Stromal cell of bone marrow (primary cell): ENCODE data around the gene PRRT4.

Source experiments
- DNase-seq: peaks from one replicate; pipeline ENCODE4 v3.0.0-alpha.2; 2012; ENCODE audit warnings: low read depth

Gene PRRT4

DNA sequence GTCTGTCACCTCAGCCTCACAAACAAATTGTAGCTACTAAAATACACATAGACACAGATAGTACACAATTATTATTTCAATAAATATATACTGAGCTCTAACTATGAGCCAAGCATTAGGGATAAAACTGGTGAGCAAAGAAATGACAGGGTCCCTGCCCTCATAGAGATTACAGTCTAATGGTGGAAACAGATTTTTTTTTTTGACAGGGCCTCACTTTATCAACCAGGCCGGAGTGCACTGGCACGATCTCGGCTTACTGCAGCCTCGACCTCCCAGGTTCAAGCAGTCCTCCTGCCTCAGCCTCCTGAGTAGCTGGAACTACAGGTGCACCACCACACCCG is 17.1 kb downstream of the PRRT4 start:
- DNase-seq: no peak

DNA sequence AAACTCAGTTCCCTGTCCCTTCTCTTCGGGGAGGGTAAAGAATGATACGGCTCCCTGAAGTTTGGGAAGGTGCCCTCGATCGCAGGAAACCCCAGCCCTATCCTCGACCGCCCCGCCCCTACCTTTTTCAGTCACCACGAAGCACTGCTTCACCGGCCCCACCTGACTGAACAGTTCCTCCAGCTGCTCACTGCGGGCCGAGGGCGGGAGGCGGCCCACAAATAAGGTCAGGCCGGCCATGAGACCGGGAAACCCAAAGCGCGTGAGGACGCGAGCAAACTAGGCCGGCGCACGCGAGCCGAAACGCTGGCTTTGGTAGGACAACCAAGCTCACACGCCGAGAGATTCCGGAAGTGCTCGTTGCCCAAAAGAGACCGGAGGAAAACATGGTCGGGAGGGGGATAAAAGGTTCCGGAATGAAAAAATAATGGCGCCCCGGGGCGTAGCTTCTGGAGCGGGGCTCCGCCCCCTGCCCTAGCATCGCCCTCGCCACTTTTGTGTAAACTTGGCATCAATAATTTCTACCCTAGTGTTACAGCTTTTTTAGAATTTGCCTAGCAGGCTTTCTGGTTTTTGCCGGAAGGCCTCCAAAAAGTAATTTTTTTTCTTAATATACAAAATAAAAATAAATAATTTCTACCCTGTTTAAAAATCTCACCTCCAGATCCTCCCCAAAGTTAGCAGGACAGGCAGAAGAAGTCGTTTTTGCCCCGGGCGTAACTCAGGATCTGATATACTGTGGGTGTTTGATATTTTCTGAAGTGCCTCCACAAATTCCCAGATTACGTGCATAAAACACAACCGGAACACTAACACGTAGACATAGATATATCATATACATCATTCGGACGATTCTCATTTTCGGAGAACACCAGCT is 17.7 kb downstream of the PRRT4 start, which contains the start of gene RBM28:
TSS of gene RBM28 (minus strand) at position 355 of the 877 bp plus-strand sequence. CDS start at position 240, 115 bp downstream.
- DNase-seq: peak; percentile 84

DNA sequence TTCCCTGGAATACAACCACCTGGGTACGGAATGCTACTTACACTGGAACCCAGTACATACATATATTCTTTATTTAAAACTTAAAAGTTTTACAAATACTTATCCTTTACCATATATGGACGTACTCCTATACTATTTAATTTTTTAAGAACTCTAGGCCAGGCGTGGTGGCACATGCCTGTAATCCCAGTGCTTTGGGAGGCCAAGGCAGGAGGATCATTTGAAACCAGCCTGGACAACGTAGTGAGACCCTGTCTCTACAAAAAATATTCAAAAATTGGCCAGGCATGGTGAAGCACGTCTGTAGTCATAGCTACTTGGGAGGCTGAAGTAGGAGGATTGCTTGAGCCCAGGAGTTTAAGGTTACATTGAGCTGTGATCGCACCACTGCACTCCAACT is 19.8 kb downstream of the PRRT4 start:
- DNase-seq: no peak

DNA sequence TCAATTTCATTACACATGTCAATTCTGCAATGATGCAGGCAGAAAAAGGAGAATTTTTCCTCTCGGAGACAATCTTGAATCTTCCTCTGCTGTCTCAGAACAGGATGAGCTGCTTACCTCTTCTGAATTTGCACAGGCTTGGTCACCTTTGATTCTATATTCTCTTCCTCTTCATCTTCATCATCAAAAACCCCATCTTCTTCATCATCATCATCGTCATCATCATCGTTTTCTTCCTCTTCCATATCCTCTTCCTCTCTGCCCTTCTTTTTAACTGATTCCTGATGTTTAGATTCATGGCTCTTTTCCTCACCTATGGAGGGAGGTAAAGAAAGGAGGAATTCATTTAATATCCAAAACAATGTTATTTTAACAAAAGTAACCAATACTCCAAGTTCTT is 25.8 kb downstream of the PRRT4 start:
- DNase-seq: no peak

DNA sequence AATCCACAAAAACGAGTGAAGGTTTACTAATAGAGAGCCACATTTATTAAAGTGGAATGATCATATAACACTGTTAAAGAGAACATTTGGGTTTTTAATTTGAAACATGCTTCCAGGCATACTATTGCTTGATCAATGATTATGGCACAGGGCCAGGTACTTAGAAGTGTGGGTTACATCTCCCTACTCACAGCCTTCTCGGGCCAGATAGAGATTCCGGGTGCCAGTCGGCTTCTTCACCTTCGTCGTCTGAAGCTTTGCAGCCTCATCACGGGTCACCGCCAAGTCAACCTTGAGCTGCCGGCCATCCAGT is 37.2 kb downstream of the PRRT4 start:
- no peak for DNase-seq

DNA sequence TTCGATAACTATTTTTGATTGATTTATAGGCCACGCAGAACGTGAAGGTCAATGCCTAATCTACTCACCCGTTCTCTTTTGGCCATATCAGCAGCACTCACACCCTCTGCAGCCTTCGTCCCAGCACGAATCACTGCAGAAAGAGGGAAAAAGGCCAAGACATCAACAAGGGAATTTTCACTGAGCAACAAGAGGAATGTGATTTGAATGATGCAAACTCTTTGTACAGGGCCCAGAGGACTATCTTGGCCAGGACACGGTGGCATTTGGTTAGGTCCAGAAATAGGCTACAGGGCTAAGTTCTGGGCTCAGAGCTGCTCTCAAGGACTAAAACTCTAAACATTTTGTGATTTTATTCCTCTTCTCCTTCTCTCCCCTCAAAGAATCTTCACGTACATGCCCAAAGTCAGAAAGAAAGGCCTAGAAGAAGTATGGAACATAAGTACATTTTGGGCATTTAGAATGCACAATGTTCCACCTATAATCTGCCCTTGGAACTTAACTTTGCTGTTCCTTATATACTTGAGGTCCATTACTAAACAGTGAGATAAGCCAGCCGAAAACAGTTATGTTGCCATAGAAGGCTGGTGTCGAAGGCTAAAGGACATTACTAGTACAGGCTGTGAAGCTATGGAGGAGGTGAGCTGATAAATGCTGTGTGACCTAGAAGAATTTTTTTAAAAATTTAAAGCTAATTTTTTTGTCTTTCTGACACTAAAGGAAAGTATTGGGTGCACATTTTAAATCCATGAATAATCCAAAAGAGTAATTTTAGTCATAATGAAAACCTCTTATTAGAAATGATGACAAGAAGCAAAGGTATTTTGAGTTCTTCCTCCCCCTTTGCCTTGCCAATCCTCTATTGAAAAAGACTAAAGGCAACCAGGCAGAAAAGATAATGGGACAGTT is 37.8 kb downstream of the PRRT4 start:
- peak; percentile 33 for DNase-seq

DNA sequence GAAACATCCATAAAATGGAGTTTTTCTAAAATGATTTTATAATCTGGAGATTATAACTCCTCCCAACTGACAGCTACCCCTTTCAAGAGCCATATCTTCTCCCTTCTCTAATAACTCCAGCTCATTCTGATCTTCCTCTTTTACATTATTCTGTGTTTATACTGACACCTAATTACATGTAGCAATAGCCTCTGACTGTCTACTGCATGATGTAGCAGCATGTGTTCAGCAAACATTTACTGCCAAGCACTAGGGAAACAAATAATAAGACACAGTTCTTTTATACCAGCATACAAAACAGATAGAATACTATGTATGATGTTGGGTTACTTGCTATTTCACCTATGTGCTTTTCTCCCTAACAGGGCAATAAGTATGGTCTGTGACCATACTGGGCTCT is 38.5 kb downstream of the PRRT4 start:
- no peak for DNase-seq

DNA sequence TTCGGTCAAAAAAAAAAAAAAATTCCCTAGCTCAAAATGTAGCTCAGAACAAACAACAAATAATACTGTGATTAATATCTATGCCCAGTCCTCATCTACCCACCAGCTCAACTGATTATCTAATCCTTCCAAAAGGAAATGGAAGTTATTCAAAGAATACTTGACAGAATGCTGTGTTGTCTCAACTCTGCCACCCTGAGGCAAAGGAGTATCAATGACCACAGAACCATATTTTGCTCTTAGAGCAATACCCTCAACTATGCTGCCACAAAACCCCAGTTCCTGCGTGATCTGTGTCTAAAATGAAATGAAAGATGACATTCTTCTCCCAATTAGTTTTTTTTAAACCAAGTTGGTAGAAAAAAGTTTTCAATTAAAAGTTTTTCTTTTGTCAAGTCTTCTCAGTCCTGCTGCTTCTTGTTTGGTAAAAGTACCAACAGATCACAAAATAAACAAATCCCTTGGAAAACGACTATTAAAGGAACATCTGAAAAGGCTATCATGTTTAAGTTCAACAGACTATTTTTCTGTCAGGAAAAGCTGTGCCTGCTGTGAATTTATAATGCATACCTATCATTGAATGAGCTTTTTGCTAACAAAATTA is 39.3 kb downstream of the PRRT4 start:
- DNase-seq: peak; percentile 53

DNA sequence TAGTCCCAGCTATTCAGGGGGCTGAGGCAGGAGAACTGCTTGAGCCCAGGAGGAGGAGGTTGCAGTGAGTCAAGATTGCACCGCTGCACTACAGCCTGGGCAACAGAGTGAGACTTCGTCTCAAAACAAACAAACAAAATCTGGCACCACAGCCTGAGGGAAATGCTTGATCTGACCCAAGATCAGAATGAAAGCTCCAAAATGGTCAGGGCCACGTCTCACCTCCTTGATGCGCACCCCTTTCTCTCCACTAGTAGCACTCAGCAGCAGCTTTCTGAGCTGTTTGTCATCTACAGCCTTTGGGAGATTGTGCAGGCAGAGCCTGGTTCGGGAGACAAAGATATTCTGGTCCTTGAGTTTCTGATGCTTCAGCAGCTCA is 40.5 kb downstream of the PRRT4 start:
- DNase-seq: no peak

DNA sequence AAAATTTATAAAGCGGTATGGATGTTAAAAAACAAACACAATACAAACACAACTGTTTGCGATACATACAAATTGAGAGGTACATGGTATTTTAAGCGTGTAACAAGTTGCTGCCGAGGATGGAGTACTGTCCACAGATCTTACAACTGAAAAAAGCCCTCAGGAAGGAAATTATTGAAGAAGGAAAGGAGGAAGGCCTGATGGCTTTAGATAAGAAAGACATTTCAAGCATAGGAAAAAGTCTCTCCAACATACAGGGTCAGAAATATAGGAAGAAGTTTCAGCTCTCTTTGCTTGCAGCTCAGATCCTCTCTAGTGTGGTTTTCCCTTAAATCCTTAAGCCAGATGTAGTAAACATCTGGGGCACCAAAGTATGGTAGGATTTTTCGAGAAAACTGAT is 42.8 kb downstream of the PRRT4 start:
- DNase-seq: no peak

DNA sequence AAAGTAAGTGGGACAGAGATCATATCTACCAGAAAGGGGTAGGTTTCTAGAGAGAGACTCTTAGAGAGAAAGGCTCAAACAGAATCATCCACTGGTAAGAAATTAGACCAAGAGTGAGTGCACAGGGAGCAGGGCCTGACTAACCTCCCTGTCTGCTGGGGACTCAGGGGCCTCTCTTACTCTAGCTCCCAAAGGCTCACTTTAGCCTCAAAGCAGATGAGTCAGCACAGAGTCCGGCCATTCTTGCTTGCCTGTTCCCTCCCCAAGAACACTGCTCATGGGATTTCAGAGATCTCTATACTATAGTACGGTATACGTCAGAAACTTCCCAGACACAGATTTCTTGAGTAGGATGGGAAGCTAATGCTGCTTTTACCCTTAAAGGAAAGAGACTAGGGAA is 50.5 kb downstream of the PRRT4 start:
- no peak for DNase-seq

DNA sequence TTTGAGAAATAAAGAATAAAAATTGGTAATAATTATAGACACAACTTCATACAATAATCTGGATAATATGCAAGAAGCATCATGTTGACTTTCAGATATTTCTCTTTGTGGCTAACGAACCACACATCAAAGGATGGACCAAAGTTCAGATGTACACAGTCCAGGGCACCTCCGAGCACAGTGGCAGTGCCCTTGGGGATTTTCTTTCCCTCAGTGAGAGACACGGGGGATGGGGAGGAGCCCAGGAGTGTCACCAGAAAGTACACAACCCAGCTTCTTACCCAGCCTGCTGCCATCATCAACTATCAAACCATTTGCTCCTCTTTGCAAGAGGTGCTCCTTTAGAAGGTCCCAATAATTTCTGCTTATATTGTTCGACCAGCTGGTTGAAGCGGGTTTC is 51.0 kb downstream of the PRRT4 start:
- no peak for DNase-seq

DNA sequence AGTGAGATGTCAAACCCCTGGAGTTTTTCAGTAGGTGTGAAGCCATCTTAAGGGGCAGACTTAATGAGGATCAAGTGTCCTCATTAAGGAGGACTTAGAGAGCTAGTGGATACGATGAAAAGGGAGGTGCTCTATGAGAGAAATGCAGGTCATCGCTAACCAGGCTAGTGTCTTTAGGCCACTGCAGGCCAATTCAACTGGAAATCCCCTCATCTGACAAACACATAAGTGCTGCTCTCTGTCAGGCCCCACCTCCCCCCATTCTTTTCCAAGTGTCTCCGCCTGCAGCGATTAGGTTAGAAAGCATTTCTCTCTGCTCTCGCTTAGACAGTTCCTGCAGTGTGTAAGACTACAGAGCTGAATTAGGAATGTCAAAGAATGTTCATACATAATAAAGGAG is 51.5 kb downstream of the PRRT4 start:
- DNase-seq: no peak

DNA sequence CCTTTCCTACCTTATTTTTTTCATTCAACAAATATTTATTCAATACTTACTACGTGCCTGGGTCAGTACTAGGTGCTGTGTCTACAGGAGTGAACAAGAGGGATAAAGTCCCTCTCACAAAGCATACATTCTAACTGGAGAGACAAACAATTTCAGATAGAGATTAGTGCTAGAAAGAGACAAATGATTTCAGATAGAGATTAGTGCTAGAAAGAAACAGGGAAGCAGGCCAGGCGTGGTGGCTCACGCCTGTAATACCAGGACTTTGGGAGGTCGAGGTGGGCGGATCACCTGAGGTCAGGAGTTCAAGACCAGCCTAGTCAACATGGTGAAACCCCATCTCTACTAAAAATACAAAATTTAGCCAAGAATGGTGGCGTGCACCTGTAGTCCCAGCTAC is 52.4 kb downstream of the PRRT4 start:
- no peak for DNase-seq

DNA sequence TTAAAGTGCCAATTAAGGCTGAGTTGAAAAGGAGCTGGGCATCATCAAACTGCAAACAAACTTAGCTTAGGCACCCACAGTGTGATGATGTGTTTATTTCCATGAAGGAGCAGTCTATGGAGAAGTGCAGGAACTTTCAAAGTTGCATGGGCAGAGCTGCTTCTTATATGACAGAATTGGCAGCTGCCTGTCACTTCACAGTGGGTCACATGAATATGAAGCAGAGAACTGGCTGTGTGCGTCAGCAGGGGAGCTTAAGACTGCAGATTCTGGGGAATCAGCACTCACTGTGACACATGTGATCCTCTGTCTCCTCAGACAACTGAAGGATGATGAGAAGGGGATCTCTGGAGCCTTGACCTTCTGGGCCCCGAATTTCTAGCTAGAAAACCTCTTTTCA is 54.4 kb downstream of the PRRT4 start:
- DNase-seq: no peak

DNA sequence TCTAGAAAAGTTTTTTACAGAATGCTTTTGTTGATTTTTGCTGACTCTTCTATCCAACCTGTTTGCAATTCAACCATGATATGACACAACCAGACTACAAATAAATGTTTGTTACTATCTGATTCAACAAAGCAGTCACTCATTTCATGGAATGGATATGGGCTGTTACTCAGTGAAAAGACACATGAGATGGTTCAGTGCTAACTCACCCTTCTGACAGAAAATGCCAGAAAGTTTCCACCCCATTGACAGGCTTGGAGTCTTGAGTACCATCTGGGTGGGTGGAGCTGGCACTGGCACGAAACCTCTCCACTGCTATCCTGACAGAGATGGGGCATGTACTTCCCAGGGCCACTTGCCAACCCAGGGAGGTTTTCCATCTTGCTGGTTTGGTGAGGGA is 57.3 kb downstream of the PRRT4 start:
- DNase-seq: no peak

DNA sequence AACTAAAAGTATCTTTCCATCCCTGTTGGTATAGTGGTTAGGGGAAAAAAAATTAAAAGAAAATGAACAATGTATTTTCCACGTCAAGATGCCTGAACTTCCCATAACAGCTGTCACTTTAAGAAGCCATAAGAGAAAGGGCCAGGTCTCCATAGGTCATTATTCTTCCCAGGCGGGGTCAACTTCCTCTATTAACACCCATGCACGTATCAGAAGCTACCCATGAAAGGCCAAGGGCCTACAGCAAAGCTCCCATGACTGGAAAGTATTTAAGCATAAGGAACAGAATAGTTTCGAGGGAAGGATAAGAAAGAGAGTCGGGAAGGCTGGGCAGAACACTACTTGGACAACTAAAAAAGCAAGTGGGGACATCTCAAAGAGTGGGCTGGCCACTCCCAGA is 57.8 kb downstream of the PRRT4 start:
- DNase-seq: no peak

DNA sequence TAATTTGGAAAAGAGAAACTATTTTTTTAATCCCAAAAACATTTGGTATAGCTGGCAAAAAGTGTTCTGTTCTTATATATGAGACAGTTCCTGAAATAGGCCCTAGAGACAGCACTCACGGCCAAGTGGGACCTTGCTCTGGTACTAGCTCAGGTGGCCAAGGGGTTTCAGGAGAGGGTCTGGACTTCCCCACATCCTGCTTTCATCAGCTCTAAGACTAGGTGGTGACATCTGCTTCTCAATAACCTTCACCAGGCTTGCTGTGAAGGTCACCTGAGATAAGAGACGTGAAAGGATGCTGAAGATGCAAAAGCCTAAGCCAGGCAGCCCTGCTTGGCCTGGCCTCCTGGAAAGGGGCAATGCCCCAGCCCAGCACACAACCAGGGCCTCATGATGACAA is 58.4 kb downstream of the PRRT4 start:
- no peak for DNase-seq

DNA sequence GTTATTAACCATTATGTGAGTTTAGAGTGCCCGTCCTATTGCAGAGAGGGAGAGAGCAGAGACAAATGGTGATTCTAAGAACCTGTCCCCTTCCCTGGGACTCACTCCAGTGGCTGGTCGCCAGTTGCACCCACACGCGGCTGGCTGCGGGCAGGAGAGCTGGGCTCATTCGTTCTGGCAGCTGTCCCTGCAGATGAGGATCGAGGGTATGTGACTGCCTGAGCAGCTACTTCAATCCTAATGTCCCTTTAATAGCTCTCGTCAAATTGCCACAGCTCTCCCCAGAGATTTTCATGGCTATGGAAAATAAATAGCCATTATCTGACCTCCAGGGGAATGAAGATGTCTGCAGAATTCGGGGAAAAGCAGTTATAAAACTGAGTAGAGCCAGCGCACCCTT is 59.4 kb downstream of the PRRT4 start:
- no peak for DNase-seq
